Caco-2 (cell line): ENCODE measurements around the gene BCL2. TPM values are rescaled to one million over a fixed set of nuclear protein-coding genes. Genes with fewer than 3 reads are reported as not detected.

Source experiments
- BruUV-seq: library from RNA; stranded (reverse); fragments of 400-500 nt; replicated peaks from 2 replicates; lab custom pipeline; 2021; lab: Mats Ljungman, UMichigan
- CTCF ChIA-PET: fragments of 300-600 bp; sonication (Branson Sonifier 250); formaldehyde crosslinking; loops from one replicate; lab custom pipeline; 2022; ENCODE audit warnings: antibody characterized with exemption; lab: Charles Lee
- POLR2A ChIA-PET: fragments of 300-600 bp; sonication (Branson Sonifier 250); formaldehyde crosslinking; loops from one replicate; lab custom pipeline; 2022; ENCODE audit warnings: antibody characterized with exemption; lab: Charles Lee
- DNase-seq, 2 experiments: peaks; one replicate each; pipeline versions ENCODE4 v3.0.0 to v3.0.0-alpha.2; 2020 to 2022
- H3K27me3 ChIP-seq: replicated peaks from 2 replicates; pipeline ENCODE4 v1.6.0; 2011; ENCODE audit warnings: low read length; ENCODE audit not compliant: control insufficient read depth, insufficient read depth
- H3K36me3 ChIP-seq: 2 replicates; pipeline ENCODE4 v1.5.1; 2011; ENCODE audit warnings: low read length; ENCODE audit not compliant: control insufficient read depth, insufficient read depth
- H3K4me1 ChIP-seq: fragments of 250-450 bp; sonication (Bioruptor Pico); 2 replicates; pipeline ENCODE4 v1.5.1; 2020; ENCODE audit warnings: mild to moderate bottlenecking
- H3K4me3 ChIP-seq: 2 replicates; pipeline ENCODE4 v1.5.1; 2011; ENCODE audit warnings: low read depth, mild to moderate bottlenecking, control low read depth, low read length
- H3K9me3 ChIP-seq: fragments of 250-450 bp; sonication (Bioruptor Pico); 2 replicates; pipeline ENCODE4 v1.5.1; 2020; ENCODE audit warnings: mild to moderate bottlenecking, moderate library complexity
- H3K27ac Mint-ChIP-seq: one replicate; pipeline ENCODE4 v1.8.0; 2022; ENCODE audit warnings: mixed read lengths; ENCODE audit not compliant: unreplicated experiment
- H3K27me3 Mint-ChIP-seq: one replicate; pipeline ENCODE4 v1.8.0; 2022; ENCODE audit warnings: mixed read lengths; ENCODE audit not compliant: insufficient read depth, unreplicated experiment
- H3K36me3 Mint-ChIP-seq: one replicate; pipeline ENCODE4 v1.8.0; 2022; ENCODE audit warnings: mild to moderate bottlenecking, mixed read lengths; ENCODE audit not compliant: insufficient read depth, unreplicated experiment
- H3K4me1 Mint-ChIP-seq: one replicate; pipeline ENCODE4 v1.8.0; 2022; ENCODE audit warnings: low read depth, mixed read lengths; ENCODE audit not compliant: unreplicated experiment
- H3K4me3 Mint-ChIP-seq: one replicate; pipeline ENCODE4 v1.8.0; 2022; ENCODE audit warnings: mild to moderate bottlenecking, moderate library complexity, mixed read lengths; ENCODE audit not compliant: unreplicated experiment
- H3K9me3 Mint-ChIP-seq: one replicate; pipeline ENCODE4 v1.8.0; 2022; ENCODE audit warnings: mixed read lengths; ENCODE audit not compliant: unreplicated experiment
- CTCF ChIP-seq, 2 experiments: fragments of 200-600 bp in 1 of 2; IDR thresholded peaks; 1 replicate in 1 of 2; 2 replicates in 1 of 2; pipeline versions ENCODE4 v1.5.1 to v1.8.0; 2011 to 2022; ENCODE audit warnings: antibody characterized with exemption in 1 of 2, control low read depth in 1 of 2, inconsistent platforms in 1 of 2, low read depth in 1 of 2, low read length in 1 of 2, mild to moderate bottlenecking in 1 of 2, moderate library complexity in 1 of 2; ENCODE audit not compliant: insufficient read depth in 1 of 2, severe bottlenecking in 1 of 2, unreplicated experiment in 1 of 2
- intact Hi-C: fragments of 100-400 bp; cut with micrococcal nuclease; formaldehyde crosslinking; loops from one replicate; pipeline ENCODE4 v1.10.0; 2022; ENCODE audit not compliant: unreplicated experiment
- total RNA-seq: library from RNA; stranded (reverse); gene quantifications from 2 replicates; pipeline ENCODE4 v1.2.3, GENCODE V29; 2022

BCL2 gene
- total RNA-seq, 1 experiment from 2014 or later: 6.5 TPM

GRCh38 chr18:63144748-63145147, 174.8 kb downstream of the BCL2 start:
- no peaks in the 10 kb centered on the region for H3K4me1 ChIP-seq
- H3K36me3 Mint-ChIP-seq: no peaks in the 10 kb centered on the region
- no peak overlapping the region for H3K27ac Mint-ChIP-seq
- H3K4me3 ChIP-seq: no peak overlapping the region
- ChIA-PET CTCF (no interaction called here), POLR2A (no interaction called here)
- H3K9me3 Mint-ChIP-seq: no peaks in the 10 kb centered on the region
- peaks cover 6% of the 10 kb centered on the region for H3K4me1 Mint-ChIP-seq
- H3K4me3 Mint-ChIP-seq: no peak overlapping the region
- no peaks in the 10 kb centered on the region for H3K27me3 ChIP-seq
- DNase-seq: no peak
- H3K9me3 ChIP-seq: no peaks in the 10 kb centered on the region
- intact Hi-C loops: no loop called here
- no peaks in the 10 kb centered on the region for H3K36me3 ChIP-seq
- no peak for TF ChIP-seq CTCF (IDR thresholded peaks at IDR 0.05; ENCODE audit: insufficient read depth in 1 of 2, low read depth in 1 of 2, low read length in 1 of 2, severe bottlenecking in 1 of 2, unreplicated experiment in 1 of 2)
- BruUV-seq: no TSS peak
- H3K27me3 Mint-ChIP-seq: no peaks in the 10 kb centered on the region

GRCh38 chr18:63143330-63143771, 176.2 kb downstream of the BCL2 start:
- no peaks in the 10 kb centered on the region for H3K9me3 Mint-ChIP-seq
- no peaks in the 10 kb centered on the region for H3K27me3 ChIP-seq
- H3K4me3 Mint-ChIP-seq: no peak overlapping the region
- no peaks in the 10 kb centered on the region for H3K36me3 Mint-ChIP-seq
- no TSS peak for BruUV-seq
- H3K4me1 ChIP-seq: no peaks in the 10 kb centered on the region
- no peak overlapping the region for H3K4me3 ChIP-seq
- CTCF ChIA-PET: no interaction called here
- POLR2A ChIA-PET: no interaction called here
- peaks cover 6% of the 10 kb centered on the region for H3K4me1 Mint-ChIP-seq
- no peaks in the 10 kb centered on the region for H3K36me3 ChIP-seq
- no peaks in the 10 kb centered on the region for H3K27me3 Mint-ChIP-seq
- no peaks in the 10 kb centered on the region for H3K9me3 ChIP-seq
- no peak overlapping the region for H3K27ac Mint-ChIP-seq
- no peak for TF ChIP-seq CTCF (IDR thresholded peaks at IDR 0.05; ENCODE audit: insufficient read depth in 1 of 2, low read depth in 1 of 2, low read length in 1 of 2, severe bottlenecking in 1 of 2, unreplicated experiment in 1 of 2)
- intact Hi-C loops: no loop called here
- DNase-seq: no peak

- Mint-ChIP-seq H3K27me3 (no peaks in the 10 kb centered on the region), H3K36me3 (no peaks in the 10 kb centered on the region), H3K27ac (no peak overlapping the region), H3K9me3 (no peaks in the 10 kb centered on the region), H3K4me3 (no peak overlapping the region), H3K4me1 (peaks cover 10% of the 10 kb centered on the region)
- intact Hi-C loops: no loop called here
- H3K4me3 ChIP-seq: no peak overlapping the region
- no peaks in the 10 kb centered on the region for H3K27me3 ChIP-seq
- no peaks in the 10 kb centered on the region for H3K36me3 ChIP-seq
- no peak for DNase-seq
- POLR2A ChIA-PET: no interaction called here
- no TSS peak for BruUV-seq
- CTCF ChIA-PET: no interaction called here
- TF ChIP-seq CTCF (IDR thresholded peaks at IDR 0.05; ENCODE audit: insufficient read depth in 1 of 2, low read depth in 1 of 2, low read length in 1 of 2, severe bottlenecking in 1 of 2, unreplicated experiment in 1 of 2): no peak
- no peaks in the 10 kb centered on the region for H3K4me1 ChIP-seq
- no peaks in the 10 kb centered on the region for H3K9me3 ChIP-seq
Observed at GRCh38 chr18:63142594-63143225, 176.9 kb downstream of the BCL2 start.
